T-helper 2 cell treated with Interferon-gamma antibody and Interleukin-4, amounts not matched to agents 100 ng/mL and 5 ng/mL, for 36 hours (primary cell): ENCODE results near the gene DHX38. TPM values are rescaled to one million over a fixed set of nuclear protein-coding genes. Genes with fewer than 3 reads are reported as not detected.

Experiments
- intact Hi-C: fragments of 100-400 bp; cut with micrococcal nuclease; formaldehyde crosslinking; loops from one replicate; pipeline ENCODE4 v1.15.1; 2023
- total RNA-seq: library from RNA; stranded (reverse); gene quantifications from 2 replicates; pipeline ENCODE4 v1.2.3, GENCODE V29; 2022

The DHX38 gene
- total RNA-seq, 1 donor from 2014 or later, result 79.1 TPM

DNA sequence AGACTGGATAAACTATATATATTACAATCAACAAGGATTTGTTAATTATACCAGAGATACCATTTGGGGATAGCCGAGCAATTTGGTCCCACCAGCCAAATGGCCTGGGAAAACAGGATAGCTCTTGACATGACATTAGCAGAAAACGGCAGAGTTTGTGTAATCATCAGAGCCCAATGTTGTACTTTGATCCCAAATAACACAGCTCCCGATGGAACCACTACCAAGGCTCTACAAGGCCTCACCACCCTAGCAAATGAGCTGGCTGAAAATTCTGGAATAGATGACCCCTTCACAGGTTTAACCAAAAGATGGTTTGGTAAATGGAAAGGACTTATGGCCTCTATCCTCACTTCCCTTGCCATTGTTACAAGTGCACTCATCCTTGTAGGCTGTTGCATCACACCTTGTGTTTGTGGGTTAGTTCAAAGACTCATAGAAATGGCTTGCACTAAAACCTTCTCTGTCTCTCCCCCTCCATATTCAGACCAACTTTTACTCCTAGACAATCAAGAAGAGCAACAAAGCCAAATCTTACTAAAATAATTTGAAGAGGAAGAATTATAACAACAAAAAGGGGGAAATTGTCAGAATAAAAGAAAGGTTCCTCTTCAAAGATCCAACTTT is 9.8 kb upstream of the DHX38 start:
- intact Hi-C loops, result no loop called here

DNA sequence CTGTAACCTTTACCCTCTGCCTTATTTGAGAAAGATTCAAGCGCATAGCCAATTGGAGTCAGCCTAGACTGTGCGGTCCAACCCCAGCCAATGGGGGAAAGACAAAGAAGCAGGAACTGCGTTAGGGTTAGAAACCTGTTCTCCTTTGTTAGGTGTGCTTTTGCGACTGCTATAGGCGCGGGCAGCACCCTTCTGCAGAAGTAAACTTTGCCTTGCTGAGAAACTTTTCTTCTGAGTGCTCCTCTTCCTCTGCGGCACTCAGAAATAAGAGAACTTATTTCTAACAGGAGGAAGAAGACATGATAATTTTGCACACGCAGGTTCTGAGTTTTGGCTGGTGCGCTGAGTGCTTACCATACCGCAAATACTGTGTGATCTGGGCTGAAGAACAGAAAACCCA is 9.2 kb upstream of the DHX38 start:
- intact Hi-C loops, result no loop called here

- intact Hi-C loops, result no loop called here
Measured at GRCh38 chr16:72085002-72085401, 8.6 kb upstream of the DHX38 start.

DNA sequence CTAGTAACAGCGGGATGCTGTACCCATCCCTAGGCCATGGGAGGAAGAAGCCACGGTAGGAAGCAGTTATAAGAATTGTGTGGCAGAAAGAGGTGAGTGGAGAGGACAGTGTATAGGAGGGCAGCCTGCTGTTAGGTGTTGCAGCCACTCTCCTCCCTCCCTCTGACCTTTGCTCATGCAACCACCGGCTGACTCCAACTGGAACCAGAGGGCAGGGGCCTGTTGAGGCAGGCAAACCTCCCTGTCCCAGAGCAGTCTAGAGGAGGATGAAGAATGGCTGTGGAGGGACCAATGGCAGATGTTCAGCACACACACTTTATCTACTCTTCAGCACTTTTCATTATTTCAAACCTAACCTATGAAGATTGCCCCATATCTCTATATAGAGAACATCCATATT is 2.4 kb upstream of the DHX38 start:
- intact Hi-C loops, result loop anchor here (5.0 kb wide), 3 partner anchors 209 to 804 kb away; partner anchors contain the start of genes CMTR2, ZNF23 and ZNF821

DNA sequence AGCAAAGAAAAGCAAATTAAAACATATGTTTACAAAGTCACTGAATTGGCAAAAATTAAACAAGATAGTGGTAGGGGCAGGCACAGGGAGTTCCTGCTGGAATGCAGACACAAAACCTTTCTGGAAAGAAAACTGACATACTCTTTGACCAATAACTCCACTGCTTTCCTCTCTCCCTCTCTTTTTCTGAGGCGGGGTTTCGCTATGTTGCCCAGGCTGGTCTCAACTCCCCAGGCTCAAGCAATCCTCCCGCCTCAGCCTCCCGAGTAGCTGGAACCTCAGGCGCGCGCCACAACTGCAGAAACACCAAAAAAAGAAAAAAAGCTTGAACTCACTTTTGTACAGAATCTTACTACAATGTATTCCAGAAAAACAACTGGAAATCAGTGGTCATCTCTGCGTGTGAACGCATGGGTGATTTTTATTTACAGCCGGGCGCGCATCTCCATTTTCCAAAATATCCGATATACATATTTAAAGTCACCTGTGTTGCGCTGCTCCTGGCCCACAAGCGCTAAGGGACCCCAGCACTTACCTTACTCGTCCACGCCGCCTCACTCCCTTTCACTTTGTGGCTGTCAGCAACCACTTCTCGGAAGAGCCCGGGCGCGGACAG is 707 bp upstream of the DHX38 start:
- intact Hi-C loops, result loop anchor here (1.0 to 5.0 kb wide), 9 partner anchors 85 to 806 kb away; partner anchors contain the start of genes ATXN1L, CMTR2, DHODH and IST1

DNA sequence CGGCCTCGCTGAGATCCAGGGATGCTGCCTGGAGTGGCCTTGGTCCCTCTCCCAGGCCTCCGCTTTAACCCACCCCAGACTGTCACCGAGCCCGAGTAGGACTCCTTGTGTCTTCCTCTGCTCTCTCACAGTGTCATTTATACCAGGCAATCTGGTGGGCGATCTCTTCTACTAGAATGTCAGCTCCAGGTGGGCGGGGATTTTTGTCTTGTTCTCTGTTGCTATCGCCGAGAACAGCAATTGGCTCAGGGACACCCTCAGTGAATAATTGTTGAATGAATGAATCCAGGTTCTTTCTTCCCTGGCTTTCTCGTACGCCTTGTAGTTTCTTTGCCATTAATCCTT is 591 bp downstream of the DHX38 start:
- intact Hi-C loops, result loop anchor here (5.0 kb wide), 3 partner anchors 212 to 807 kb away; partner anchors contain the start of genes CMTR2, ZNF23 and ZNF821

DNA sequence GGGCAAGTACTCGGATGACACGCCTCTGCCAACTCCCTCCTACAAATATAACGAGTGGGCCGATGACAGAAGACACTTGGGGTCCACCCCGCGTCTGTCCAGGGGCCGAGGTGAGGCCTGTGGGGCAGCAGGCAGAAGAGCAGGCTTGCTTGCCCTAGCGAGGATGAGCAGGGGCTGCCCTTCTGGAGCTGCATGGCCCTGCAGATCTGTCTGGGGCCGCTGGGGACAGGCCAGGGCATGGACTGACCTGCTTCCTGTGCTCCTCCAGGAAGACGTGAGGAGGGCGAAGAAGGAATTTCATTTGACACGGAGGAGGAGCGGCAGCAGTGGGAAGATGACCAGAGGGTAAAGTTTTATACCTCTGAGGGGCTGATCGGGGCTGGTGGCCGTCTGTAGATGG is 5.3 kb downstream of the DHX38 start:
- intact Hi-C loops, result loop anchor here (1.0 kb wide), 1 partner anchor 33 kb away; no protein-coding TSS in a partner anchor

- intact Hi-C loops, result loop anchor here (1.0 kb wide), 1 partner anchor 33 kb away; no protein-coding TSS in a partner anchor
Measured at GRCh38 chr16:72099377-72099818, 5.8 kb downstream of the DHX38 start.

DNA sequence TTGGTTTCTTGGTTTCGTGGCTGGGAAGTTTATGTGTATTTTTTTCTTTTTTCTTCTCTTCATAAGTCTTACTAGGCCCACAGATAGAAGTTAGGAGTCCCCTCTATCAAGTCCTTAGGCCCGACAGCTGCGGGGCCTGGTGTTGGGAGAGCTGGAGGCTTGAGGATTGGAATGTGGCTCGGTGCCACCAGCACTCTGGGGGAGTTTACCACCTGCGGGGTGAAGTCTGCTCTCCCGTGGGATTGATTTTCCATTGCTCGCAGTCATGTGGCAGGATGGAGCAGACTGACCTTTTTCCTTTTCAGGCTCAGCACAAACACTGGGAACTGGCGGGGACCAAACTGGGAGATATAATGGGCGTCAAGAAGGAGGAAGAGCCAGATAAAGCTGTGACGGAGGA is 7.5 kb downstream of the DHX38 start:
- intact Hi-C loops, result no loop called here

DNA sequence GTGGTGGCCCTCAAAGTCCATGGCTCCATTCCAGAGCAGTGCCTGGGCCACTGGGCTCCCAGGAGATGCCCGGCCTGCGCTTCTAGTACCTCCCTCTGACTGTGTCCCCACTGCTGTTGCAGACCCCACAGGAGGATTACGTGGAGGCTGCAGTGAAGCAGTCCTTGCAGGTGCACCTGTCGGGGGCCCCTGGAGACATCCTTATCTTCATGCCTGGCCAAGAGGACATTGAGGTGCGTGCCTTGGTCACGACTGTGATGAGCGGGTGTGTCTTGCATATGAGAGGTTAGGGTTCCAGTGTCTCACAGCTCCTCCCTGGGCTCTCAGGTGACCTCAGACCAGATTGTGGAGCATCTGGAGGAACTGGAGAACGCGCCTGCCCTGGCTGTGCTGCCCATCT is 11.3 kb downstream of the DHX38 start:
- intact Hi-C loops, result no loop called here

GRCh38 chr16:72105978-72106377 is 12.3 kb downstream of the DHX38 start:
- intact Hi-C loops, result no loop called here

GRCh38 chr16:72107371-72107770 is 13.7 kb downstream of the DHX38 start:
- intact Hi-C loops, result no loop called here

DNA sequence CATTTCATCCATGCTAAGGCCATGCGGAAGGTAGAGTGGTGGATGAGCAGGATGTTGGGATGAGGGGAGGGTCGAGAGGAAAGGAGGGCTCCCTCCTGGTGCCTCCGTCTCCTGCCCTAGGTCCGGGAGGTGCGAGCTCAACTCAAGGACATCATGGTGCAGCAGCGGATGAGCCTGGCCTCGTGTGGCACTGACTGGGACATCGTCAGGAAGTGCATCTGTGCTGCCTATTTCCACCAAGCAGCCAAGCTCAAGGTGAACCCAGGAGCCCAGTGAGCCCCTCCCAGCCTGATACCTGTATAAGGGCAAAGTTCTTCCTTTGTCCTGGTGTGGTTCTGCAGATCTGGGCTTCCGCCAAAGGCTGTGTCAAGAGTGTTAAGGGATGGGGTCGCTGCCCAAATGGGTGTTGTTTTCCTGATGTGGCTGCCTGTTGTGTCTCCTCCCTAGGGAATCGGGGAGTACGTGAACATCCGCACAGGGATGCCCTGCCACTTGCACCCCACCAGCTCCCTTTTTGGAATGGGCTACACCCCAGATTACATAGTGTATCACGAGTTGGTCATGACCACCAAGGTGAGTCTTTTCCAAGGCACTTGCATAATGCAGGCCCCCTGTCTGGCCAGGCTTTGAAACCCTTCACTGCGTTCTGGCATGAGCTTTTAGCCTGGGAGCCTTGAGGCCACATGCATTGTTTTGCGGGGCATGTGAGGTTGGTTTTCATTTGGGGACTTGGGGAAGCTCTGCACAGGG is 14.9 kb downstream of the DHX38 start:
- intact Hi-C loops, result no loop called here

DNA sequence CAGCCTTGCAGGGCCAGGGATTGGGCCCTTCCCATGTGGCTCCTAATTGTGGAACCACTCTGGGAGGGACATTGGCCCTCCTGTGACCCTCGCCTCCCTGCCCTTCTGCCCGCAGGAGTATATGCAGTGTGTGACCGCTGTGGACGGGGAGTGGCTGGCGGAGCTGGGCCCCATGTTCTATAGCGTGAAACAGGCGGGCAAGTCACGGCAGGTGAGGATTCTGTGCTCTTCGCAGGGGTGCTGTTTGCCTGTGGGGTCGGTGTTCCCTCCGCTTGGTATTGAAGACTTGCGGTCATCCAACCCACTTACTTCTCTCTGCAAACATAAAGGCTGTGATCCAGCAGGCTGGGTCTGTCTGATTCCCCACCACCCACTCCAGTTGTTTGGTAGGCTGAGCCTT is 15.7 kb downstream of the DHX38 start:
- intact Hi-C loops, result no loop called here

DNA sequence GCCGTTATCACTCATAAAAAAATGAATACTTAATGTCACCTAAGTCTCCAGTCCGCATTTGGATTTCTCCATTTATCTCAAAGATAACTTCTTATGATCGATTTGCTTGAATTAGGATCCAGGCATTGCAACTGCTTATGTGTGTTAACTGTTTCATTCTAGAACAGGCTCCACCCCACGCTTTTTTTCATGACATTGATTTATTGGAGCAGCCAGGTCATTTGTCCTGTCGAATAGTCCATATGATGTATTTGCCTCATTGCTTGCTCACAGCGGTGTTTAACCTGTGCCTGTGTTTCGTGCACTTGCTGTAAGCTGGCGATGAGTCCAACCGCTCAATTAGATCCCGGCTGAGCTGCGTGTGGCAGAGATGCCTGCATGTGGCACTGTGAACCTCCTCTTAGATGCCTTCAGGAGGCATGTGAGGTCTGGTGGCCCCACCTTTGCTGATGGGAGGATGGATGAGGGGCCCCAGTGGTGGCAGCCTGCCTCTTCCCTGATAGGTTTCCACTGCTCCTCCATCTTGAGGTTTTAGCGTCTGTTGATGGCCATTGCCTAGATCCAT is 16.4 kb downstream of the DHX38 start:
- intact Hi-C loops, result no loop called here

GRCh38 chr16:72110662-72111615 is 17.3 kb downstream of the DHX38 start:
- intact Hi-C loops, result no loop called here

DNA sequence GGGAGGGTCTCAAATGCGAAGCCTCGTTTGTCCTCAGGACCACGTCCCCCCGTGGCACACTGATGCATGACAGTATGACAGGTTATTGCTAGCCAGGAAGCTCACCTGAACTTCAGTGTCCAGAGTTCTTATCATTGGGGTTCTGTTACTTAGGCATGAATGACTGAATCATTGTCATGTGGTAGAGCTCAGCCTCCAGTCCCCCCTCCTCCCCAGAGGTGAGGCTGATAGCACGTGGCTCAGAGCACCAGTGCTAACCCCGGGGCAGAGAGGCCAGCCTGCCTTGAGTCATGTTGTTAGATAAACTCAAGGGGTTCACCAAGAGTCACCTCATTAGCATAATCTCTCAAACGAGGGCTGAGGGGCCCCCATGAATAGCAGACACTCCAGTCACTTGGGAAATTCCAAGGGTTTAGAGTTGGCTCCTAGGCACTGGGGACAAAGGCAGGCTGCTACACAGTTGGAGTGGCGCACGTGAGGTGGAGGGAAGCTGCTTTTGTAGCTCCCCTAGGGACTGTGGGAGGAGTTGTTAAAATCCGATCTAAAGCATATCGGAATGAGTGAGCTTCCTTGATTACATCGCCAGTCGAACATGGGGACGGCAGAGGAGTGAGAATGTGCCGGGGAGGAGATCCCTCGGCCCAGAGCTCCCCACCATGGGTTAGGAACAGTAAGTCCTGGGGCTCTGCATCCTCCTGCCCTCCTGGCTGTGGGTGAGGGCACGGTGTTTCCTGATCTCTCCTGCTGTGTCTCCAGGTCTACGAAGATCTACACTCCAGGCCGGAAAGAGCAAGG is 18.2 kb downstream of the DHX38 start:
- intact Hi-C loops, result no loop called here

GRCh38 chr16:72112452-72112792 is 18.8 kb downstream of the DHX38 start:
- intact Hi-C loops, result no loop called here

DNA sequence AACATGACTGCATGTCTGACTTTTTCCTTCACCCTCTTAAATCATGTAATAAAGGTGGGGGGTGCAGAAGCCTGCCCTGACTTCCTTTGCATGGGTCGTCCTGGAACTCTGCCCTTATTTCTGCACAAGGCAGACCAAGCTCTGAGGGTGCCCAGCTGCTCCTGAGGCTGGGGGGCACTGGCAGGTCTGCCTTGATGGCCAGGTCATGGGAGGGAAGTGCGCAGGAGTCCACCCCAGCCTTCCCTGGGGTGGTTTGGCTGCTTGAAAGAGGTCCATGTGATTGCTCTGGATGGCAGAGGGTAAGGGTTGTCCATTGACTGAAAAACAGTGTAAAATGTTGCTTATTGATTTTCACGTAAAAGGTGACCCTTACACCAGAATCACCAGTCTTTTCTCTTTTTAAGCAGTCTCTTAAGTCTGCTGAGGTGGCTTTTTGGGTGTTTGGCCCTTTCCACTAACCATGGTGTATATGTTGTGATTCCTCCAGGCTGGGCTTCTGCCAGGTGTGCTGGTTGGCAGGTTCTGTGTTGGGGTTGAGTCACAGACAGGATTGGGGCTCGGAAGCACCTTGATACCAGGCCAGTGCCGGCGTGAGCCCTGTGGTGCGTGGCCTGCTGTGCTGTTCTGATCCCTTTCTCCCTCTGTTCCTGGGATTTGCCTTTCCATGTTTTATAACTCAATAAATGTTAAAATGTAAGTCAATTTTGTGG is 19.4 kb downstream of the DHX38 start:
- intact Hi-C loops, result no loop called here

DNA sequence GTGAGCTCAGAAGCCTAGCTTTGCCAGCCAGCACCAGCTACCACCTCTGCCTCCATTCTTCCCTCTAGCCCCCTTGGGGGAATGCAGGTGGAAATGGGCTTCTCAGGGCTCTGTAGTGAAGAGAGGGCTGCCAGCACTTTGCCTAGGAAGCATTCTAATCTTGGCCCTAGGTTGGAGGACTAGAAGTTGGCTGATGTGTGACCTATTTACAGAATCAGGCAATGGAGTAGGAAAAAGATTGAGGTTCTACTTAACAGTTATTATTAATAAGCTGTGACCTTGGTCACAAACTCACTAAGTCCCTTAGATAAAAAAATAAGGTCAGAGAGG is 19.9 kb downstream of the DHX38 start:
- intact Hi-C loops, result no loop called here
